Measurements from ENCODE around the gene FBXL14.
A peak's percentile ranks its signal among the peaks of the same experiment; 100 is the strongest.

FBXL14 gene

GRCh38 chr12:1629338-1630132, 35.2 kb upstream of the FBXL14 start:
- Histone ChIP-seq H3K27me3 (peaks cover 52 to 74% (median 70%) of the 10 kb centered on the region in 11 experiments), H4K20me1 (peaks cover 0 to 17% (median 10%) of the 10 kb centered on the region in 11 experiments; a peak in 10 of 22 replicates), H3K4me1 (peaks cover 22 to 41% (median 27%) of the 10 kb centered on the region in 10 experiments), H3K4me3 (peak overlapping the region; percentile 59 to 74 (median 62)), H3K9me3 (replicated peaks in 1 of 11) (no peaks in the 10 kb centered on the region), H3K4me2 (peak overlapping the region; percentile 98 to 100 (median 100)), H3K27ac (no peak overlapping the region), H3K36me3 (no peaks in the 10 kb centered on the region), H3K9ac (peak overlapping the region; percentile 19 to 72 (median 61); a peak in 19 of 22 replicates)
- no peak for TF ChIP-seq Cebpa-rat (IDR thresholded peaks at IDR 0.05)

- Histone ChIP-seq H3K9me3 (replicated peaks in 1 of 11) (no peaks in the 10 kb centered on the region), H3K27me3 (peaks cover 52 to 67% (median 64%) of the 10 kb centered on the region in 11 experiments), H3K4me1 (peaks cover 22 to 34% (median 26%) of the 10 kb centered on the region in 10 experiments), H3K4me3 (peak within 1 kb of the TSS; percentile 59 to 74 (median 62)), H4K20me1 (peaks cover 0 to 17% (median 10%) of the 10 kb centered on the region in 11 experiments; a peak in 10 of 22 replicates), H3K9ac (peak within 1 kb of the TSS; percentile 19 to 72 (median 61); a peak in 19 of 22 replicates), H3K4me2 (peak within 1 kb of the TSS; percentile 98 to 100 (median 100)), H3K27ac (no peak within 1 kb of the TSS), H3K36me3 (no peaks in the 10 kb centered on the region)
- TF ChIP-seq Cebpa-rat (IDR thresholded peaks at IDR 0.05): no peak
Measured at GRCh38 chr12:1628666-1629337, 34.4 kb upstream of the FBXL14 start, which contains the start of gene WNT5B. TSS of gene WNT5B (plus strand) at chr12:1629231. CDS start at chr12:1631355, 2,124 bp downstream.

- no peak for TF ChIP-seq Cebpa-rat (IDR thresholded peaks at IDR 0.05)
- H3K4me2 ChIP-seq: peak overlapping the region in 5 of 11 experiments; percentile 11 to 75 (median 45); a peak in 7 of 22 replicates
- no peak overlapping the region for H3K4me3 ChIP-seq
- H3K27ac ChIP-seq: no peak overlapping the region
- H4K20me1 ChIP-seq: no peaks in the 10 kb centered on the region
- H3K4me1 ChIP-seq: peaks cover 0 to 49% (median 20%) of the 10 kb centered on the region in 10 experiments; a peak in 16 of 20 replicates
- H3K36me3 ChIP-seq: no peaks in the 10 kb centered on the region
- H3K27me3 ChIP-seq: peaks cover 0 to 4% (median under 1%) of the 10 kb centered on the region in 11 experiments; a peak in 6 of 22 replicates
- H3K9ac ChIP-seq: no peak overlapping the region
- H3K9me3 ChIP-seq (replicated peaks in 1 of 11): no peaks in the 10 kb centered on the region
Measured at GRCh38 chr12:1622406-1622805, 28.0 kb upstream of the FBXL14 start.

- H3K9me3 ChIP-seq (replicated peaks in 1 of 11): no peaks in the 10 kb centered on the region
- H3K4me3 ChIP-seq: no peak overlapping the region
- no peak for TF ChIP-seq Cebpa-rat (IDR thresholded peaks at IDR 0.05)
- H3K36me3 ChIP-seq: no peaks in the 10 kb centered on the region
- H3K4me2 ChIP-seq: peak overlapping the region in 7 of 11 experiments; percentile 12 to 86 (median 74); a peak in 11 of 22 replicates
- H3K4me1 ChIP-seq: peaks cover 11 to 72% (median 33%) of the 10 kb centered on the region in 10 experiments
- no peak overlapping the region for H3K27ac ChIP-seq
- H4K20me1 ChIP-seq: no peaks in the 10 kb centered on the region; a peak in 1 of 22 replicates
- no peak overlapping the region for H3K9ac ChIP-seq
- H3K27me3 ChIP-seq: no peaks in the 10 kb centered on the region
Measured at GRCh38 chr12:1620092-1620491, 25.7 kb upstream of the FBXL14 start.

- no peaks in the 10 kb centered on the region; a peak in 1 of 22 replicates for H4K20me1 ChIP-seq
- no peak for TF ChIP-seq Cebpa-rat (IDR thresholded peaks at IDR 0.05)
- no peaks in the 10 kb centered on the region for H3K9me3 ChIP-seq (replicated peaks in 1 of 11)
- H3K36me3 ChIP-seq: no peaks in the 10 kb centered on the region
- H3K4me2 ChIP-seq: peak overlapping the region in 8 of 11 experiments; percentile 12 to 86 (median 66); a peak in 15 of 22 replicates
- H3K9ac ChIP-seq: no peak overlapping the region
- peak overlapping the region in 1 of 11 experiments; percentile 38; a peak in 1 of 22 replicates for H3K27ac ChIP-seq
- H3K27me3 ChIP-seq: no peaks in the 10 kb centered on the region
- peaks cover 11 to 77% (median 33%) of the 10 kb centered on the region in 10 experiments for H3K4me1 ChIP-seq
- H3K4me3 ChIP-seq: no peak overlapping the region; a peak in 1 of 20 replicates
Measured at GRCh38 chr12:1619587-1619986, 25.2 kb upstream of the FBXL14 start.

GRCh38 chr12:1619159-1619558, 24.8 kb upstream of the FBXL14 start:
- no peak for TF ChIP-seq Cebpa-rat (IDR thresholded peaks at IDR 0.05)
- Histone ChIP-seq H3K9ac (no peak overlapping the region), H3K4me3 (no peak overlapping the region; a peak in 1 of 20 replicates), H4K20me1 (no peaks in the 10 kb centered on the region; a peak in 1 of 22 replicates), H3K36me3 (no peaks in the 10 kb centered on the region), H3K27me3 (no peaks in the 10 kb centered on the region), H3K4me2 (peak overlapping the region in 8 of 11 experiments; percentile 12 to 86 (median 66); a peak in 13 of 22 replicates), H3K4me1 (peaks cover 11 to 80% (median 33%) of the 10 kb centered on the region in 10 experiments), H3K9me3 (replicated peaks in 1 of 11) (no peaks in the 10 kb centered on the region), H3K27ac (0 out of 22 replicates have a peak overlapping the region, but pooled peaks of 1 of the 11 experiments have one; percentile 38)

GRCh38 chr12:1618489-1618888, 24.1 kb upstream of the FBXL14 start:
- H3K9ac ChIP-seq: no peak overlapping the region
- peaks cover 11 to 80% (median 33%) of the 10 kb centered on the region in 10 experiments for H3K4me1 ChIP-seq
- no peak overlapping the region for H3K4me3 ChIP-seq
- peak overlapping the region in 5 of 11 experiments; percentile 58 to 86 (median 75); a peak in 10 of 22 replicates for H3K4me2 ChIP-seq
- H3K27ac ChIP-seq: no peak overlapping the region
- H4K20me1 ChIP-seq: no peaks in the 10 kb centered on the region; a peak in 1 of 22 replicates
- H3K36me3 ChIP-seq: no peaks in the 10 kb centered on the region
- no peaks in the 10 kb centered on the region for H3K9me3 ChIP-seq (replicated peaks in 1 of 11)
- no peaks in the 10 kb centered on the region for H3K27me3 ChIP-seq
- TF ChIP-seq Cebpa-rat (IDR thresholded peaks at IDR 0.05): no peak

GRCh38 chr12:1616233-1617066, 22.1 kb upstream of the FBXL14 start:
- no peak for TF ChIP-seq Cebpa-rat (IDR thresholded peaks at IDR 0.05)
- H3K4me3 ChIP-seq: peak overlapping the region in 1 of 10 experiments; percentile 7; a peak in 1 of 20 replicates
- no peak overlapping the region for H3K27ac ChIP-seq
- H3K9me3 ChIP-seq (replicated peaks in 1 of 11): no peaks in the 10 kb centered on the region
- H3K4me2 ChIP-seq: peak overlapping the region; percentile 48 to 94 (median 69)
- no peaks in the 10 kb centered on the region; a peak in 1 of 22 replicates for H4K20me1 ChIP-seq
- peaks cover 11 to 72% (median 31%) of the 10 kb centered on the region in 10 experiments for H3K4me1 ChIP-seq
- no peaks in the 10 kb centered on the region for H3K36me3 ChIP-seq
- peak overlapping the region in 1 of 11 experiments; percentile 16; a peak in 1 of 22 replicates for H3K9ac ChIP-seq
- H3K27me3 ChIP-seq: no peaks in the 10 kb centered on the region
